HCT116 (cell line): ENCODE results near the gene SLC6A17. TPM values are rescaled to one million over a fixed set of nuclear protein-coding genes. Genes with fewer than 3 reads are reported as not detected.

Source experiments
- ATAC-seq: fragments of 200-7000 bp; cut with Tn5 transposase; 2 replicates; pipeline ENCODE4 v1.9.1; 2020; ENCODE audit warnings: mild to moderate bottlenecking, moderate library complexity
- BruUV-seq: library from RNA; stranded (reverse); fragments of 400-500 nt; replicated peaks from 2 replicates; lab custom pipeline; 2021; lab: Mats Ljungman, UMichigan
- CTCF ChIA-PET: fragments of 300-600 bp; sonication (Branson Sonifier 250); formaldehyde crosslinking; loops from one replicate; lab custom pipeline; 2021; ENCODE audit warnings: antibody characterized with exemption; lab: Charles Lee
- POLR2A ChIA-PET: fragments of 300-600, 350-600 bp; sonication (Branson Sonifier 250); formaldehyde crosslinking; loops from one replicate; lab custom pipeline; 2021; ENCODE audit warnings: antibody characterized with exemption; lab: Charles Lee
- RAD21 ChIA-PET, 2 experiments: fragments of 300-600 bp; sonication (Branson Sonifier 250); formaldehyde crosslinking; loops; one replicate each; lab custom pipeline; 2023; ENCODE audit warnings: low total read pairs in 2 of 2; ENCODE audit not compliant: uncharacterized antibody in 2 of 2, unreplicated experiment in 2 of 2, low non-redundant PET in 1 of 2; lab: Charles Lee
- DNase-seq: peaks from one replicate; pipeline ENCODE4 v3.0.0-alpha.2; 2010; ENCODE audit warnings: low read depth, low spot score
- H2AFZ ChIP-seq: fragments of 200-600 bp; shearing (Covaris generic), sonication (generic); 2 replicates; pipeline ENCODE4 v1.6.1; 2017; ENCODE audit warnings: low read depth, mixed run types, mixed read lengths, antibody characterized with exemption, low read length; ENCODE audit not compliant: poor library complexity, severe bottlenecking
- H3K27ac ChIP-seq: 2 replicates; pipeline ENCODE4 v1.5.1; 2012; ENCODE audit warnings: low read depth, low read length
- H3K27me3 ChIP-seq: fragments of 200-600 bp; sonication (generic); 2 replicates; pipeline ENCODE4 v1.6.1; 2016; ENCODE audit warnings: mixed run types, low read length, mixed read lengths; ENCODE audit not compliant: insufficient read depth
- H3K36me3 ChIP-seq, 2 experiments: fragments of 200-500 bp in 1 of 2; fragments of 200-600 bp in 1 of 2; sonication (Bioruptor generic) in 1 of 2; sonication (generic) in 1 of 2; 2 replicates each; pipeline versions ENCODE4 v1.5.1 to v1.6.1; 2014 to 2016; ENCODE audit warnings: low read length in 2 of 2, inconsistent platforms in 1 of 2, mixed read lengths in 1 of 2, mixed run types in 1 of 2; ENCODE audit not compliant: insufficient read depth in 2 of 2, control insufficient read depth in 1 of 2
- H3K4me1 ChIP-seq, 2 experiments: fragments of 200-600 bp in 1 of 2; sonication (generic) in 1 of 2; 2 replicates each; pipeline versions ENCODE4 v1.5.1 to v1.6.1; 2012 to 2017; ENCODE audit warnings: low read length in 2 of 2, inconsistent platforms in 1 of 2, mild to moderate bottlenecking in 1 of 2, mixed read lengths in 1 of 2, mixed run types in 1 of 2, moderate library complexity in 1 of 2; ENCODE audit not compliant: insufficient read depth in 2 of 2, control insufficient read depth in 1 of 2
- H3K4me2 ChIP-seq: fragments of 200-600 bp; sonication (generic); 2 replicates; pipeline ENCODE4 v1.6.1; 2017; ENCODE audit warnings: mixed run types, low read length, mixed read lengths
- H3K4me3 ChIP-seq, 2 experiments: fragments of 200-600 bp in 1 of 2; sonication (generic) in 1 of 2; replicated peaks in 1 of 2; 2 replicates each; pipeline ENCODE4 v1.5.1; 2011 to 2016; ENCODE audit warnings: low read length in 2 of 2, control low read depth in 1 of 2, low read depth in 1 of 2, mild to moderate bottlenecking in 1 of 2, mixed read lengths in 1 of 2, mixed run types in 1 of 2
- H3K79me2 ChIP-seq: fragments of 200-600 bp; sonication (generic); 2 replicates; pipeline ENCODE4 v1.6.1; 2017; ENCODE audit warnings: mild to moderate bottlenecking, mixed run types, low read length, moderate library complexity, mixed read lengths; ENCODE audit not compliant: insufficient read depth
- H3K9ac ChIP-seq: fragments of 200-600 bp; sonication (generic); 2 replicates; pipeline ENCODE4 v1.6.1; 2016; ENCODE audit warnings: low read length, mixed read lengths
- H3K9me2 ChIP-seq: fragments of 200-600 bp; sonication (generic), shearing (Covaris generic); 2 replicates; pipeline ENCODE4 v1.6.1; 2017; ENCODE audit warnings: mixed run types, mild to moderate bottlenecking, moderate library complexity; ENCODE audit not compliant: insufficient read depth
- H3K9me3 ChIP-seq, 2 experiments: fragments of 200-500 bp in 1 of 2; fragments of 200-600 bp in 1 of 2; sonication (Bioruptor generic) in 1 of 2; sonication (generic) in 1 of 2; 2 replicates each; pipeline ENCODE4 v1.6.1; 2014 to 2017; ENCODE audit warnings: low read length in 2 of 2, mixed read lengths in 2 of 2, inconsistent platforms in 1 of 2, low read depth in 1 of 2, mild to moderate bottlenecking in 1 of 2, mixed run types in 1 of 2, moderate library complexity in 1 of 2; ENCODE audit not compliant: control insufficient read depth in 1 of 2, insufficient read depth in 1 of 2
- H4K20me1 ChIP-seq: fragments of 200-600 bp; sonication (generic), shearing (Covaris generic); 2 replicates; pipeline ENCODE4 v1.6.1; 2017; ENCODE audit warnings: mixed run types, mild to moderate bottlenecking, moderate library complexity; ENCODE audit not compliant: insufficient read depth
- CEBPB ChIP-seq: IDR thresholded peaks from 2 replicates; pipeline ENCODE4 v1.6.1; 2012; ENCODE audit warnings: low read depth
- EGR1 ChIP-seq: IDR thresholded peaks from 2 replicates; pipeline ENCODE4 v1.6.1; 2012; ENCODE audit warnings: low read depth
- ELF1 ChIP-seq: IDR thresholded peaks from 2 replicates; pipeline ENCODE4 v1.6.1; 2012; ENCODE audit warnings: low read depth, borderline replicate concordance
- EZH2 ChIP-seq: fragments of 200-600 bp; sonication (generic); IDR thresholded peaks from 2 replicates; pipeline ENCODE4 v1.6.1; 2017; ENCODE audit warnings: antibody characterized with exemption, mixed run types
- EZH2phosphoT487 ChIP-seq: fragments of 200-600 bp; IDR thresholded peaks from 2 replicates; pipeline ENCODE4 v1.6.1; 2018; ENCODE audit warnings: antibody characterized with exemption, borderline replicate concordance
- FOSL1 ChIP-seq: IDR thresholded peaks from 2 replicates; pipeline ENCODE4 v1.6.1; 2012; ENCODE audit warnings: low read depth
- JUND ChIP-seq: IDR thresholded peaks from 2 replicates; pipeline ENCODE4 v1.6.1; 2012
- POLR2A ChIP-seq: IDR thresholded peaks from 2 replicates; pipeline ENCODE4 v1.7.0; 2011; ENCODE audit warnings: borderline replicate concordance; ENCODE audit not compliant: insufficient read depth, insufficient read length; ENCODE audit errors: extremely low read depth
- POLR2AphosphoS5 ChIP-seq: IDR thresholded peaks from 2 replicates; pipeline ENCODE4 v1.6.1; 2011; ENCODE audit warnings: mild to moderate bottlenecking, low read depth, low read length, moderate library complexity
- SIN3A ChIP-seq: IDR thresholded peaks from 2 replicates; pipeline ENCODE4 v1.6.1; 2012; ENCODE audit warnings: low read depth
- SRF ChIP-seq: IDR thresholded peaks from 2 replicates; pipeline ENCODE4 v1.6.1; 2012; ENCODE audit warnings: low read depth
- TCF7L2 ChIP-seq: IDR thresholded peaks from 2 replicates; pipeline ENCODE4 v1.7.0; 2011; ENCODE audit warnings: borderline replicate concordance, inconsistent platforms; ENCODE audit not compliant: insufficient read depth, insufficient read length; ENCODE audit errors: extremely low read depth
- YY1 ChIP-seq: IDR thresholded peaks from 2 replicates; pipeline ENCODE4 v1.6.1; 2011; ENCODE audit warnings: low read length, low read depth, moderate library complexity, mild to moderate bottlenecking; ENCODE audit not compliant: insufficient replicate concordance; ENCODE audit errors: extremely low read depth
- ZBTB33 ChIP-seq: IDR thresholded peaks from 2 replicates; pipeline ENCODE4 v1.6.1; 2011; ENCODE audit warnings: mild to moderate bottlenecking, low read length, moderate library complexity; ENCODE audit not compliant: insufficient replicate concordance; ENCODE audit errors: extremely low read depth
- ZFX ChIP-seq: fragments of 450-650 bp; IDR thresholded peaks from 2 replicates; pipeline ENCODE4 v1.6.1; 2017
- ZNF274 ChIP-seq: fragments of 200-500 bp; sonication (Bioruptor generic); IDR thresholded peaks from 2 replicates; pipeline ENCODE4 v1.6.1; 2014; ENCODE audit warnings: mild to moderate bottlenecking, low read depth, low read length, inconsistent platforms
- intact Hi-C: fragments of 100-400 bp; cut with micrococcal nuclease; formaldehyde crosslinking; loops from 2 replicates; pipeline ENCODE4 v1.10.0; 2022
- total RNA-seq: library from RNA; stranded (reverse); gene quantifications from one replicate; pipeline ENCODE4 v1.2.1, GENCODE V29; 2021; ENCODE audit not compliant: unreplicated experiment
- TF ChIP-seq, protein P1 (sequence below): IDR thresholded peaks from 2 replicates; pipeline ENCODE4 v1.6.1; 2012
- TF ChIP-seq, protein P2 (sequence below): IDR thresholded peaks from 2 replicates; pipeline ENCODE4 v1.6.1; 2012; ENCODE audit warnings: low read depth

The SLC6A17 gene
- total RNA-seq, 1 experiment from 2014 or later = 10.5 TPM

DNA sequence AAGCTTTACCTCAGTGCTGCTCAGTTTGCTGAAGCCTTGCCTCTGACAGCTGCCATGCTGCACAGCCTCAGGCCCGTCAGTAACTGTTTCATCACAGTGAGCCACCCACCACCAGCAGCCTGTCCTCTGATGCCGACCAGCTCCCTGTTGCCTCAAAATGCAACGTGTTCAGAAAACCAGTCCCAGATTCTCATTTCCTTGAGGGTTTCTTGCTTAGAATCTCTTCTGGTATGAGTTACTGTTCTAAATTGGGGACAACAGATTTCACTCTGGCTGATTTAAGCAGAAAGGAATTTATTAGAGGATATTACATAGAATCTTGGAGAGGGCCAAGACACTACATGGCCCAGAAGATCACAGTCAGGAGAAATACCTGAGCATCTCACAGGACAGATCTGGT is 27.1 kb upstream of the SLC6A17 start:
- intact Hi-C loops = no loop called here
- TF ChIP-seq EZH2phosphoT487 = no peak
- TF ChIP-seq TCF7L2 = no peak
- no peak for TF ChIP-seq JUND
- no peak for TF ChIP-seq YY1
- no peak for TF ChIP-seq SIN3A
- TF ChIP-seq, protein P1, sequence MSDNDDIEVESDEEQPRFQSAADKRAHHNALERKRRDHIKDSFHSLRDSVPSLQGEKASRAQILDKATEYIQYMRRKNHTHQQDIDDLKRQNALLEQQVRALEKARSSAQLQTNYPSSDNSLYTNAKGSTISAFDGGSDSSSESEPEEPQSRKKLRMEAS = no peak
- TF ChIP-seq ZNF274 = no peak
- TF ChIP-seq SRF = no peak
- TF ChIP-seq, protein P2, sequence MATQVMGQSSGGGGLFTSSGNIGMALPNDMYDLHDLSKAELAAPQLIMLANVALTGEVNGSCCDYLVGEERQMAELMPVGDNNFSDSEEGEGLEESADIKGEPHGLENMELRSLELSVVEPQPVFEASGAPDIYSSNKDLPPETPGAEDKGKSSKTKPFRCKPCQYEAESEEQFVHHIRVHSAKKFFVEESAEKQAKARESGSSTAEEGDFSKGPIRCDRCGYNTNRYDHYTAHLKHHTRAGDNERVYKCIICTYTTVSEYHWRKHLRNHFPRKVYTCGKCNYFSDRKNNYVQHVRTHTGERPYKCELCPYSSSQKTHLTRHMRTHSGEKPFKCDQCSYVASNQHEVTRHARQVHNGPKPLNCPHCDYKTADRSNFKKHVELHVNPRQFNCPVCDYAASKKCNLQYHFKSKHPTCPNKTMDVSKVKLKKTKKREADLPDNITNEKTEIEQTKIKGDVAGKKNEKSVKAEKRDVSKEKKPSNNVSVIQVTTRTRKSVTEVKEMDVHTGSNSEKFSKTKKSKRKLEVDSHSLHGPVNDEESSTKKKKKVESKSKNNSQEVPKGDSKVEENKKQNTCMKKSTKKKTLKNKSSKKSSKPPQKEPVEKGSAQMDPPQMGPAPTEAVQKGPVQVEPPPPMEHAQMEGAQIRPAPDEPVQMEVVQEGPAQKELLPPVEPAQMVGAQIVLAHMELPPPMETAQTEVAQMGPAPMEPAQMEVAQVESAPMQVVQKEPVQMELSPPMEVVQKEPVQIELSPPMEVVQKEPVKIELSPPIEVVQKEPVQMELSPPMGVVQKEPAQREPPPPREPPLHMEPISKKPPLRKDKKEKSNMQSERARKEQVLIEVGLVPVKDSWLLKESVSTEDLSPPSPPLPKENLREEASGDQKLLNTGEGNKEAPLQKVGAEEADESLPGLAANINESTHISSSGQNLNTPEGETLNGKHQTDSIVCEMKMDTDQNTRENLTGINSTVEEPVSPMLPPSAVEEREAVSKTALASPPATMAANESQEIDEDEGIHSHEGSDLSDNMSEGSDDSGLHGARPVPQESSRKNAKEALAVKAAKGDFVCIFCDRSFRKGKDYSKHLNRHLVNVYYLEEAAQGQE = no peak
- TF ChIP-seq CEBPB = no peak
- TF ChIP-seq POLR2A = no peak
- TF ChIP-seq ELF1 = no peak
- TF ChIP-seq FOSL1 = no peak
- TF ChIP-seq ZFX = no peak
- TF ChIP-seq EGR1 = no peak
- TF ChIP-seq POLR2AphosphoS5 = no peak
- TF ChIP-seq EZH2 = no peak
- TF ChIP-seq ZBTB33 = no peak
- RAD21 ChIA-PET = no interaction called here

More for the DNA sequence above, 27.1 kb upstream of the SLC6A17 start:
- no peak for DNase-seq
- Histone ChIP-seq H3K27me3 (no peaks in the 10 kb centered on the region), H3K9ac (no peak overlapping the region), H3K4me3 (no peak overlapping the region), H3K27ac (no peak overlapping the region), H3K36me3 (no peaks in the 10 kb centered on the region), H3K79me2 (no peaks in the 10 kb centered on the region), H4K20me1 (no peaks in the 10 kb centered on the region), H3K9me3 (peaks cover 5 to 10% of the 10 kb centered on the region in 2 experiments; a peak in 2 of 4 replicates), H3K4me2 (no peak overlapping the region), H2AFZ (no peak overlapping the region), H3K9me2 (no peaks in the 10 kb centered on the region), H3K4me1 (peaks cover 0 to 11% of the 10 kb centered on the region in 2 experiments; a peak in 2 of 4 replicates)
- BruUV-seq = no TSS peak
- no peak for ATAC-seq
- ChIA-PET POLR2A (interaction anchor here (1.2 kb wide), 1 partner anchor 11 kb away, joined by 3 read pairs; no protein-coding TSS in a partner anchor), CTCF (no interaction called here)
